ENCODE results near the gene NLRP9. TPM values are rescaled to one million over a fixed set of nuclear protein-coding genes. Genes with fewer than 3 reads are reported as not detected.

The NLRP9 gene
- total and polyA plus RNA-seq, 2 of the 13 experiments (the other 11 are each of a cell fraction or from before 2014, with no cell fraction given), result not detected

- TF ChIP-seq HNF1A (IDR thresholded peaks at IDR 0.05; ENCODE audit: low read depth), result no peak
- TF ChIP-seq HNF1A (CRISPR knock-in tag; IDR thresholded peaks at IDR 0.05; ENCODE audit: borderline replicate concordance), result no peak
- TF ChIP-seq CAMTA2 (CRISPR knock-in tag; IDR thresholded peaks at IDR 0.05; ENCODE audit: borderline replicate concordance), result no peak
- TF ChIP-seq ZNF263 (CRISPR knock-in tag; IDR thresholded peaks at IDR 0.05), result no peak
- TF ChIP-seq GFI1 (CRISPR knock-in tag; IDR thresholded peaks at IDR 0.05; ENCODE audit: borderline replicate concordance), result no peak
- no peak for TF ChIP-seq KLF13 (CRISPR knock-in tag; IDR thresholded peaks at IDR 0.05)
- no peak for TF ChIP-seq ZNF703 (CRISPR knock-in tag; IDR thresholded peaks at IDR 0.05; ENCODE audit: borderline replicate concordance)
- no peak for TF ChIP-seq ZNF777 (CRISPR knock-in tag; IDR thresholded peaks at IDR 0.05)
- TF ChIP-seq ZNF280D (CRISPR knock-in tag; IDR thresholded peaks at IDR 0.05), result no peak
- TF ChIP-seq DZIP1 (CRISPR knock-in tag; IDR thresholded peaks at IDR 0.05), result no peak
- TF ChIP-seq GLI4 (CRISPR knock-in tag; IDR thresholded peaks at IDR 0.05; ENCODE audit: borderline replicate concordance), result no peak
- no peak for TF ChIP-seq MXD3 (CRISPR knock-in tag; IDR thresholded peaks at IDR 0.05)
- no peak for TF ChIP-seq ESRRA (CRISPR knock-in tag; IDR thresholded peaks at IDR 0.05; ENCODE audit: low read depth)
- no peak for TF ChIP-seq RFXANK (CRISPR knock-in tag; IDR thresholded peaks at IDR 0.05)
These were observed 48.0 kb downstream of the NLRP9 start (continued) for GRCh38 chr19:55690109-55690768.
